GM12801 (cell line): ENCODE data around the gene GET4.

Experiments
- CTCF ChIP-seq: IDR thresholded peaks from one replicate; pipeline ENCODE4 v1.5.1; 2011; ENCODE audit warnings: control low read depth; ENCODE audit not compliant: insufficient read length; ENCODE audit errors: extremely low read depth

The GET4 gene

GRCh38 chr7:897086-897485, 20.7 kb downstream of the GET4 start:
- TF ChIP-seq CTCF = no peak

GRCh38 chr7:897771-898376, 21.5 kb downstream of the GET4 start:
- TF ChIP-seq CTCF = no peak

GRCh38 chr7:898460-898854, 22.1 kb downstream of the GET4 start:
- TF ChIP-seq CTCF = no peak

GRCh38 chr7:898855-899681, 22.7 kb downstream of the GET4 start:
- TF ChIP-seq CTCF = no peak

- TF ChIP-seq CTCF = no peak
Measured at GRCh38 chr7:899806-900205, 23.5 kb downstream of the GET4 start.

- TF ChIP-seq CTCF = no peak
Measured at GRCh38 chr7:900331-901040, 24.1 kb downstream of the GET4 start.

- TF ChIP-seq CTCF = no peak
Measured at GRCh38 chr7:901041-901387, 24.7 kb downstream of the GET4 start.
